Suprapubic skin (tissue), 4 donors: ENCODE results near the gene KRT8. TPM values are rescaled to one million over a fixed set of nuclear protein-coding genes. Genes with fewer than 3 reads are reported as not detected.

Experiments used
- DNase-seq, 2 donors: peaks; one replicate each; pipeline ENCODE4 v3.0.0-alpha.2; 2019; ENCODE audit warnings: low spot score in 2 of 2
- H3K27ac ChIP-seq: fragments of 200-600 bp; sonication (generic); one replicate; pipeline ENCODE4 v1.5.1; 2019
- H3K27me3 ChIP-seq: fragments of 200-600 bp; sonication (generic); one replicate; pipeline ENCODE4 v1.5.1; 2019
- H3K36me3 ChIP-seq: fragments of 200-600 bp; sonication (generic); one replicate; pipeline ENCODE4 v1.5.1; 2019
- H3K4me1 ChIP-seq: fragments of 200-600 bp; sonication (generic); one replicate; pipeline ENCODE4 v1.5.1; 2019
- H3K4me3 ChIP-seq: fragments of 200-600 bp; sonication (generic); one replicate; pipeline ENCODE4 v1.5.1; 2019; ENCODE audit warnings: mild to moderate bottlenecking
- H3K9me3 ChIP-seq: fragments of 200-600 bp; sonication (generic); one replicate; pipeline ENCODE4 v1.5.1; 2019
- CTCF ChIP-seq, 2 donors: fragments of 200-600 bp in 1 of 2; fragments of 450-650 bp in 1 of 2; sonication (generic) in 1 of 2; IDR thresholded peaks; one replicate each; pipeline ENCODE4 v1.5.1; 2016 to 2019; ENCODE audit warnings: antibody characterized with exemption in 2 of 2, mild to moderate bottlenecking in 1 of 2, moderate library complexity in 1 of 2
- EP300 ChIP-seq: sonication (generic); formaldehyde crosslinking; IDR thresholded peaks from one replicate; pipeline ENCODE4 v1.6.1; 2017; ENCODE audit warnings: antibody characterized with exemption
- POLR2A ChIP-seq, 2 donors: fragments of 450-650 bp; IDR thresholded peaks; one replicate each; pipeline ENCODE4 v1.6.1; 2017; ENCODE audit warnings: antibody characterized with exemption in 2 of 2, mild to moderate bottlenecking in 2 of 2, moderate library complexity in 2 of 2
- POLR2AphosphoS5 ChIP-seq, 3 donors: sonication (generic); formaldehyde crosslinking; IDR thresholded peaks; one replicate each; pipeline ENCODE4 v1.6.1; 2017; ENCODE audit warnings: antibody characterized with exemption in 3 of 3
- WGBS: methylation state at CpG from one replicate; pipeline ENCODE4 v1.1.5; 2018; 5-methylcytosine and 5-hydroxymethylcytosine counted together
- total RNA-seq, 4 donors: library from RNA; depleted of rRNA; stranded (reverse); fragments of >200 nt; gene quantifications; one replicate each; pipeline ENCODE4 v1.1.0, GENCODE V29; 2016

Gene KRT8
- total RNA-seq, 4 donors from 2014 or later: 49.4 to 93.7 (median 65.9) TPM

- Histone ChIP-seq H3K4me3 (no peak overlapping the region), H3K27me3 (peaks cover 34% of the 10 kb centered on the region), H3K9me3 (no peaks in the 10 kb centered on the region), H3K36me3 (no peaks in the 10 kb centered on the region), H3K27ac (no peak overlapping the region), H3K4me1 (peaks cover 13% of the 10 kb centered on the region)
- 85% methylated on average over 8 of the region's 9 CpGs for WGBS
- no peak for DNase-seq
- TF ChIP-seq POLR2AphosphoS5 (IDR thresholded peaks at IDR 0.05): no peak
- TF ChIP-seq POLR2A (IDR thresholded peaks at IDR 0.05): no peak
- TF ChIP-seq CTCF (IDR thresholded peaks at IDR 0.05): no peak
- TF ChIP-seq EP300: no peak
Observed at GRCh38 chr12:52900166-52900895, 4.5 kb downstream of the KRT8 start.

- TF ChIP-seq POLR2A (IDR thresholded peaks at IDR 0.05): no peak
- no peak for TF ChIP-seq POLR2AphosphoS5 (IDR thresholded peaks at IDR 0.05)
- TF ChIP-seq EP300: no peak
- no peak for TF ChIP-seq CTCF (IDR thresholded peaks at IDR 0.05)
- Histone ChIP-seq H3K4me3 (no peak overlapping the region), H3K4me1 (peaks cover 13% of the 10 kb centered on the region), H3K36me3 (no peaks in the 10 kb centered on the region), H3K27ac (no peak overlapping the region), H3K27me3 (peaks cover 27% of the 10 kb centered on the region), H3K9me3 (no peaks in the 10 kb centered on the region)
- WGBS: 91% methylated on average over 13 of the region's 13 CpGs
- no peak for DNase-seq
Observed at GRCh38 chr12:52899338-52900035, 5.4 kb downstream of the KRT8 start.

- Histone ChIP-seq H3K36me3 (no peaks in the 10 kb centered on the region), H3K27ac (no peak overlapping the region), H3K4me1 (no peaks in the 10 kb centered on the region), H3K27me3 (peaks cover 8% of the 10 kb centered on the region), H3K4me3 (no peak overlapping the region), H3K9me3 (no peaks in the 10 kb centered on the region)
- 82% methylated on average over 2 of the region's 3 CpGs for WGBS
- no peak for DNase-seq
- TF ChIP-seq POLR2A (IDR thresholded peaks at IDR 0.05): no peak
- no peak for TF ChIP-seq CTCF (IDR thresholded peaks at IDR 0.05)
- TF ChIP-seq EP300: no peak
- no peak for TF ChIP-seq POLR2AphosphoS5 (IDR thresholded peaks at IDR 0.05)
Observed at GRCh38 chr12:52896190-52897100, 8.4 kb downstream of the KRT8 start.

GRCh38 chr12:52895726-52896189, 9.1 kb downstream of the KRT8 start:
- H3K4me3 ChIP-seq: no peak overlapping the region
- 100% methylated on average over 1 of the region's 2 CpGs for whole genome bisulfite sequencing
- no peaks in the 10 kb centered on the region for H3K4me1 ChIP-seq
- no peak for DNase-seq
- no peaks in the 10 kb centered on the region for H3K36me3 ChIP-seq
- TF ChIP-seq POLR2AphosphoS5 (IDR thresholded peaks at IDR 0.05) (no peak), CTCF (IDR thresholded peaks at IDR 0.05) (no peak), EP300 (no peak), POLR2A (IDR thresholded peaks at IDR 0.05) (no peak)
- H3K27me3 ChIP-seq: peaks cover 8% of the 10 kb centered on the region
- no peak overlapping the region for H3K27ac ChIP-seq
- H3K9me3 ChIP-seq: no peaks in the 10 kb centered on the region
